HG02759 (cell line): ENCODE results near the gene ABTB2.

Experiments used
- ATAC-seq: cut with Tn5 transposase; IDR thresholded peaks from one replicate; pipeline ENCODE4 v1.9.1; 2021; ENCODE audit warnings: mild to moderate bottlenecking, moderate library complexity; ENCODE audit not compliant: unreplicated experiment

The ABTB2 gene

DNA sequence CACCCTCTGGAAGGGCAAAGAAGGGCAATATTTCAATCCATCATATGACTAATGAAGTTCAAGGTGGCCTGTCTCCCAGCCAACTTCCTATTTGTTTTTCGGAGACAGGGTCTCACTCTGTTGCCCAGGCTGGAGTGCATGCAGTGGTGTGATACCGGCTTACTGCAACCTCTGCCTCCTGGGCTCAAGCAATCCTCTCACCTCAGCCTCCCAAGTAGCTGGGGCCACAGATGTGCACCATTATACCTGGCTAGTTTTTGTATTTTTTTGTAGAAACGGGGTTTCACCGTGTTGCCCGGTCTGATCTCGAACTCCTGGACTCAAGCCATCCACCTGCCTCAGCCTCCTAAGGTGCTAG, 13.4 kb downstream of the ABTB2 start:
- no peak for ATAC-seq

GRCh38 chr11:34343686-34344085, 14.1 kb downstream of the ABTB2 start:
- ATAC-seq, result no peak

DNA sequence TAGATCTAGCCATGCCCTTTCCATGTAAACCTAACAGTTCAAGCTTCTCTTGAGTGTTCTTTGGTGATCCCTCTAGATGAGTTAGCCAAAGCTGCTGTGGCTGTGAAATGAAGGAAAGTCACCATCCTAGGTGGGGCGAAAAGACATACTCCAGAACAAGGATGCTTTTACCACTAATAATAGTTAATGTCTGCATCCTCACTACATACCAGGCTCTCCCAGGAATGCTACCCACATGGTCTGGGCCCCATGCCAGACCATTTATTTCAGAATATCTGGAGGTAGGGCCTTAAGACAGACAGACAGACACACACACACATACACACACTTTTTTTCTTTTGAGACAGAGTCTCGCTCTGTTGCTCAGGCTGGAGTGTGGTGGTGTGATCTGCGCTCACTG, 14.7 kb downstream of the ABTB2 start:
- ATAC-seq, result no peak

GRCh38 chr11:34341931-34342533, 15.8 kb downstream of the ABTB2 start:
- ATAC-seq, result no peak

DNA sequence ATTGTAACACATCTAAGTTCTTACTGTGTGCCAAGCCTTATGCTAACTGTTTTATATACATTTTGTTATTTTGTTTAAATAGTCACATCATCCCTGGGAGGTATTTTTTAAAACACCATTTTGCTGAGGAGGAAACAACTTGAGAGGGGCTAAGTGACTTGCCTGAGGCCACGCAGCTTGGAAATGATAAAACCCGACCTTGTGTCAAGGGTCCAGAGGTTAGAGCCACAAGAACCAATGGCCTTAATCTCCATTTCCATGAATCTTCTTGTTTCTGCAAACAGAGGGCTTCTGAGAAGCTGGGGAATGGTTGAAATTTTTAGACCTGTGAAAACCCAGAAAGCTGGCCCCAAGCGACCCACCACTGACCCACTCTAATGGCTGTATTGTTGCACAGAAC, 16.7 kb downstream of the ABTB2 start:
- ATAC-seq, result no peak

GRCh38 chr11:34340653-34341052, 17.2 kb downstream of the ABTB2 start:
- ATAC-seq, result no peak

DNA sequence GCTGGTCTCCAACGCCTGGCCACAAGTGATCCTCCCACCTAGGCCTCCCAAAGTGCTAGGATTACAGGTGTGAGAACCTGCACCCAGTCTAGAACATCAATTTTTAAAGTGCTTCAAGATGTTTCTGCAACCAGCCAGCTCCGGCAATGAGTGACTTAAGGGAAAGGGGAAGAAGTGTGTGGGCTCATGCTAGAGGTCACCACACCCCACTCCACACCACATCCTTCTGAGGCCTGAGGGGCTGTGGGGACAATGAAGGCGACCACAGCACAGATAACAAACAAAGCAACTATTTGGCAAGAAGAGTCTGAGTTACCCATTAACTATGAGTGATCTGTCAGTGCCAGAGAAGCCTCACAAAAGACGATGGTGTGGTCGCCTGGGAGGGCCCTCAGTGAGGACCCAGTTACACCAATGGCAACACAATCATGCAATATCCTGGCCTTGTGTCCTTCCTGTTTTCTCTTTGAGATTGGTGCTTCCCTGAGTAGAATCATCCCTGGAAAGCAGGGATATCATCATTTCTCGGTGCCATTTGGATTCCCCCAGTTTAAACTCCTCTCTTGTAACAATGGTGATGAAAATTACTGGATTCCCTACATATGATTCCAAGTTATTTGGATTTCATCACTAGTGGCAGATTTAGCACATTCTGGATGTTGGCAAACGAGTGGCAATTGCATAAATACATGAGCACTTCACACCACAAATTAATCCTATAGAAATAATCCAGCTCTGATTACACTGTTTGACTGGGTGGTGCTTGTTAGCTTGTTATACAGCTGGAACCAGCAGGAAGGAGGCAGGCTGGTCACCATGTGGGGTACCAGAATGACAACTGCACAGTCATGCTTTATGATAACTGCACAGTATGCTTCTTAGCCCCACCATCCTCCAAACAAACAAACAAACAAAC, 18.4 kb downstream of the ABTB2 start:
- peak; percentile 91 for ATAC-seq

GRCh38 chr11:34337016-34337415, 20.8 kb downstream of the ABTB2 start:
- ATAC-seq, result no peak

GRCh38 chr11:34335801-34336200, 22.0 kb downstream of the ABTB2 start:
- no peak for ATAC-seq

DNA sequence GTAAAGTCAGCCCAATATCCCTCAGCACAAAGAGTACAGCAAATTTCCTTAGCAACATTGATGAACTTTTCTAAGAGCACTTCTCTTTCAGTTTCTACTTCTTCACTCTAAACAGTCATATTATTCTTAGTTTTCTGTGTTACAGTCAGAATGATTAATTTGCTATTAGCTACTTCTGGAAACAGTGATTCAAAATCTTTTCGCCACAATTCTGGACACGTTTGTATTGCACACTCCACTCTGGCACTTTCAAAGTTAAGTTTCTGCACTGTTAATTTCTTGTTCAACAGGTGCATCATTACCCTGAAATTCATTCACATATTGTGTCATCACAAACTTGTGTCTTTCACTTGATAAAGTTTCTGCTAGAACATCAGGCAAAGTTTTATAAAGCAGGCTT, 22.5 kb downstream of the ABTB2 start:
- ATAC-seq, result no peak

- ATAC-seq, result no peak
These were observed 24.0 kb downstream of the ABTB2 start for GRCh38 chr11:34333787-34334186.

- no peak for ATAC-seq
These were observed 25.3 kb downstream of the ABTB2 start for GRCh38 chr11:34332524-34332923.

DNA sequence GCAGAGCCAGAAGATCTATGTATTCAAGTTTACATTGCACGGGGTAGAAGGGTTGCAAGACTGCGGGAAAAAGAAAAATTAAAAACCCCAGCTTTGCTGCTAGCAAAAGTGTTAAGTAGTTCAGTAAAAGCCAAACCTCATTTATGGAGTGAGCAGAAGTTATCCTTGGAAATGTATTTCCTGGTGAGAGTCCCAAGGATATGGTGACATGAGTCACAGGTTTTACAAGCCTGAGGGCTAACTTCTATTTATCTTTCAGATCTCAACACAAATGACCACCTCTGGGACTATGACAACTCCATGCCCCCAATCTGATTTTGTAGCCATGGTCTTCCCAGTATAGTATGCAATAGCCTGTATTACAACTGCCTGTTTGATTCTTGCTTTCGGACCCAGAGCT, 26.1 kb downstream of the ABTB2 start:
- ATAC-seq, result no peak

DNA sequence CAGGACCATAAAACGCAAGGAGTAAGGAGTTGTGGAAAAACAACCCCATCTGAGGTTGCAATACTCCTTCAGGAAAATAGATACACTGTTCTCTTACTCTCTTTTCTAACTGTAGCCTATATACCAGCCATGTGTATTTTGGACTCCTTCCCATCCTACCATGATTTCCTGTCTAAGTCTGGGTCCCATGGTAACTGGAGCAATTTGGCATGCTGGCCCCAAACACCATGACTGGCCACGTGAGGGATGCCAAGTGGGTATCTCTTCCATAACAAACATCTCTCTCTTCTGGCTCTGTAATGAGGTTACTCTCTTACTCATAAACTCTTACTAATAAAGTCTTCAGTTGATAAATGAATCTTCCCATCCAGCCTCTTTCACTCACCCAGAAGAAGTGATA, 26.5 kb downstream of the ABTB2 start:
- no peak for ATAC-seq

DNA sequence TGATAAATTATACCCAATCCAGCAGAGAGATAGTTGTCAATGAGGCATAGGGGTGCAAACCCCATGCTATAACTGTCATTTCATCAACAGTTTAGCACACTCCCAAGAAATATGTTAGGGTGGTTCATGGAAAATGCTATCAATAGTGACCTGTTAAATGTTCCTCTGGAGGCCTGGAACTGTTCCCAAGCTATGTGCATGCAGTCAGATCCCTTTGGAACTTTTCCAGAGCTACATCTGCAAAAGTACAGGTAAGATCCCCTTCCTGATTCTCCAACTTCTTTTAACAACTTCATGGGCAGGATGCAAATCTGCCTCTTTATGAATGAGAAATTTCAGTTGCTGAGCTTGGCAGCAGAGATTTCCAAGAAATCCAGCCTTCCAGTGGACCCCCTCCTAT, 27.2 kb downstream of the ABTB2 start:
- ATAC-seq, result no peak

- no peak for ATAC-seq
These were observed 27.9 kb downstream of the ABTB2 start for GRCh38 chr11:34329876-34330275.

- no peak for ATAC-seq
These were observed 29.2 kb downstream of the ABTB2 start for GRCh38 chr11:34328632-34328910.

GRCh38 chr11:34327804-34328631, 29.8 kb downstream of the ABTB2 start:
- no peak for ATAC-seq

DNA sequence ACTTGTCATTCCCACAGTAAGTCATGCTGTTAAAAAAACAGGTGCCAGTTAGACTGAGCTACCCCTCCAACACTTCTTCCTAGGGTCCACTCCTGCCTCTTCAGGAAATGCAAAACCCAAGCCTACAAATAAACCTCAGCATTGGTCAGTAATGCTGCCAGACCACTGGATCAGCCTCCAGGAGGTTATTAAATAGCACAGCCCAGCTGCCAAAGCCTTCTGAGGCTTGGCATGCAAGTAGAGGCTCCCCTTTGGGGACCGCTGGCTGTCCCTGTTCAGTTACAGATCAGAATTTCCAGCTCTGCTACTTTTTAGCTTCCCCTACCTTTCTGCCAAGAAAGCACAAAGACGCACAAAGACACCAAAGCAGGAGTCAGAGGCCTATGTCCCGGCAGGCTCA, 33.3 kb downstream of the ABTB2 start:
- no peak for ATAC-seq

DNA sequence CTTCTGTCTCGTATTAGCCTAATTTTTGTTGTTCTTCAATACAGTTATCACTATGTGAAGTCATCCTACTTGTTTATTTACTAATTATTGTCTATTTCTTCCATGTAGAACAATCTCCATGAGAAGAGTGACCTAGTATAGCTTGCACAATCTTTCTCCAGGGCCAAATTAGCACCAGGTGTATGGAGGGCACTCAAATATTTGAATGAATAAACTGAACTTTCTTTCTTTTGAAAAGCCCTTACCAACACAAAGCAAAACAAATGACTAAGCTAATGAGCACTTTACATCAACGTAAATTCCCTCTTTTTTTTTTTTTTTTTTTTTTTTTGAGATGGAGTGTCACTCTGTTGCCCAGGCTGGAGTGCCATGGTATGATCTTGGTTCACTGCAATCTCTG, 34.2 kb downstream of the ABTB2 start:
- ATAC-seq, result no peak

GRCh38 chr11:34318111-34319037, 39.4 kb downstream of the ABTB2 start:
- no peak for ATAC-seq
